ENCODE measurements around the gene EDIL3. TPM values are rescaled to one million over a fixed set of nuclear protein-coding genes. Genes with fewer than 3 reads are reported as not detected.

Gene EDIL3
- total RNA-seq, 1 experiment from 2014 or later = 0.07 TPM

DNA sequence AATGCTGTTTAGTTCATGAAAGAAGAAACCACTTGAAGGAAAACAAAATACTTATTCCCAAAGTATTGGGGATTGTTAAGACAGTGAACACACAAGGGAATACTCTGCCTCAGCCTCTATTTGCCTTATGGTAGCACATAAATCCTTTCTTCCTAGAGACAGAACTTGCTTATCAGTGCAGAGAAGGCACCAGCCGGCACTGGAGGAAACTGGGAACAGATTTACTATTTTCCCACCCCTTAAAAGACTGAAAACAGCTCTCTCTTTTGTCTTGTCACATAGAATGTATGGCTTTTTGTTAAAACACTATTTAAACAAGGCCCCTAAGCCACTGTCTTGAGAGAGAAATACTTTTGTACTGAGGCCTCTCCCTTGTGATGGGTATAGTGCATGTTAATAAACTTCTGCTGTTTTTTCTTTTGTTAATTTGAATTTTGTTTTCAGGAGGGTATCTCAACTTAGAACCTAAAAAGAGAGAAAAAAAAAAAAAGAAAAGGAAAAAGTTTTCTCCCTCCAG, 40.7 kb upstream of the EDIL3 start:
- Mint-ChIP-seq H3K9me3 (ENCODE audit: low read depth, unreplicated experiment) (no peaks in the 10 kb centered on the region), H3K4me1 (ENCODE audit: low read depth, unreplicated experiment) (no peaks in the 10 kb centered on the region), H3K4me3 (ENCODE audit: low read depth, unreplicated experiment) (no peak overlapping the region), H3K36me3 (ENCODE audit: insufficient read depth, unreplicated experiment) (no peaks in the 10 kb centered on the region), H3K27me3 (ENCODE audit: unreplicated experiment) (no peaks in the 10 kb centered on the region), H3K27ac (ENCODE audit: unreplicated experiment) (no peak overlapping the region)
- intact Hi-C loops (cut with micrococcal nuclease; ENCODE audit: unreplicated experiment) = no loop called here
- no TSS peak for BruUV-seq (replicated peaks)
- TF ChIP-seq, protein P1, sequence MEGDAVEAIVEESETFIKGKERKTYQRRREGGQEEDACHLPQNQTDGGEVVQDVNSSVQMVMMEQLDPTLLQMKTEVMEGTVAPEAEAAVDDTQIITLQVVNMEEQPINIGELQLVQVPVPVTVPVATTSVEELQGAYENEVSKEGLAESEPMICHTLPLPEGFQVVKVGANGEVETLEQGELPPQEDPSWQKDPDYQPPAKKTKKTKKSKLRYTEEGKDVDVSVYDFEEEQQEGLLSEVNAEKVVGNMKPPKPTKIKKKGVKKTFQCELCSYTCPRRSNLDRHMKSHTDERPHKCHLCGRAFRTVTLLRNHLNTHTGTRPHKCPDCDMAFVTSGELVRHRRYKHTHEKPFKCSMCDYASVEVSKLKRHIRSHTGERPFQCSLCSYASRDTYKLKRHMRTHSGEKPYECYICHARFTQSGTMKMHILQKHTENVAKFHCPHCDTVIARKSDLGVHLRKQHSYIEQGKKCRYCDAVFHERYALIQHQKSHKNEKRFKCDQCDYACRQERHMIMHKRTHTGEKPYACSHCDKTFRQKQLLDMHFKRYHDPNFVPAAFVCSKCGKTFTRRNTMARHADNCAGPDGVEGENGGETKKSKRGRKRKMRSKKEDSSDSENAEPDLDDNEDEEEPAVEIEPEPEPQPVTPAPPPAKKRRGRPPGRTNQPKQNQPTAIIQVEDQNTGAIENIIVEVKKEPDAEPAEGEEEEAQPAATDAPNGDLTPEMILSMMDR (IDR thresholded peaks at IDR 0.05; ENCODE audit: unreplicated experiment) = no peak
- DNase-seq = no peak
- CTCF ChIA-PET = no interaction called here

DNA sequence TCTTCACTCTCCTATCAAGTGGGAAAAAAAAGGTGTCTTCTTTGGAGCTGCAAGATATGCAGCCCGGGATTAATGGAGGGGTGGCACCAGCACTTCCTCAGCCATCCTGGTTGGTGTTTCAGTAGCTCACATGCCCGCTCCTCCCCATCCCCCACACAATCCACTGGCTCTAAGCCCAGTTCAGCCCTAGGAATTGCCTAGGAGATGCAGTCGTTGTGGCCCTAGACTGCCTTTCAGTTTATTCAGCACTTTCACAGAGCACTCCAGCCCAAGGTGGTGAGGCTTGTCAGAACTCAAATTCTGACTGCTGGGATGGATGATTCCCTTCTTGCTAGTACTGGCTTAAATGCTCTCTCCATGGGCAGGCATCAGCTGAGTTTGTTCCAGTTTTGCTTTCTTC, 35.1 kb upstream of the EDIL3 start:
- no TSS peak for BruUV-seq (replicated peaks)
- no peak for DNase-seq
- Mint-ChIP-seq H3K4me3 (ENCODE audit: low read depth, unreplicated experiment) (no peak overlapping the region), H3K36me3 (ENCODE audit: insufficient read depth, unreplicated experiment) (no peaks in the 10 kb centered on the region), H3K27me3 (ENCODE audit: unreplicated experiment) (no peaks in the 10 kb centered on the region), H3K9me3 (ENCODE audit: low read depth, unreplicated experiment) (peaks cover 2% of the 10 kb centered on the region), H3K4me1 (ENCODE audit: low read depth, unreplicated experiment) (no peaks in the 10 kb centered on the region), H3K27ac (ENCODE audit: unreplicated experiment) (no peak overlapping the region)
- intact Hi-C loops (cut with micrococcal nuclease; ENCODE audit: unreplicated experiment) = no loop called here
- CTCF ChIA-PET = no interaction called here
- TF ChIP-seq, protein P1 (IDR thresholded peaks at IDR 0.05; ENCODE audit: unreplicated experiment) = no peak

DNA sequence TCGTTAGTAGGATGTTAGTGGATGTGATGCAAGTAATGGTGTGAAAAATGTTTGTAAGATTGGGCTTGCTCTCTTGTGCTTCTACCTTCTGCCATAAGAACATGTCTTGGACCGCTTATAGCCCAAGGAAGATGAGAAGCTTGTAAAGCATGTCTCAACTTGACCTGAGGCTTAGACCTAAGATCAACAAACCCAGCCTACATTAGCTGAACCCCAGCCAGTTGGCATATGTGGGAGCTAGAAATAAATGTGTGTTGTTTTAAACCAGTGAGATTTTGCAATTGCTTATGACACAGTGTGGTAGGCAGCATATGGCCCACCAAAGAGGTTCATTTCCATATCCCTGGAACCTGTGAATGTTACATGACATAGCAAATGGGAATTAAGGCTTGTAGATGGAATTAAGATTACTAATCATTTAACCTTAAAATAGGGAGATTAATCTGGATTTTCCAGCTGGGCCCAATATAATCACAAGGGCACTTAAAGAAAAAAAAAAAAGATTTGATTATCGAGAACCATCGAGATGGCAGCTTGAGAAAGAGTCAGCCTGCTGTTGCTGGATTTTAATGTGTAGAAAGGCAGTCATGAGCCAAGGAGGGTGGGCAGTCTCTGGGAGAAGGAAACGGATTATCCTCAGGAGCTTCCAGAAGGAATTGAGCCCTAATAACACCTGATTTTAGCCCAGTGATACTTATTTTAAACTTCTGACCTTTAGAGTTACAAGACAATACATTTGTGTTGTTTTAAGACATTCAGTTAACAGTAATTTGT, 27.3 kb upstream of the EDIL3 start:
- Mint-ChIP-seq H3K27ac (ENCODE audit: unreplicated experiment) (no peak overlapping the region), H3K9me3 (ENCODE audit: low read depth, unreplicated experiment) (peaks cover 2% of the 10 kb centered on the region), H3K36me3 (ENCODE audit: insufficient read depth, unreplicated experiment) (no peaks in the 10 kb centered on the region), H3K4me1 (ENCODE audit: low read depth, unreplicated experiment) (no peaks in the 10 kb centered on the region), H3K4me3 (ENCODE audit: low read depth, unreplicated experiment) (no peak overlapping the region), H3K27me3 (ENCODE audit: unreplicated experiment) (no peaks in the 10 kb centered on the region)
- DNase-seq = no peak
- BruUV-seq (replicated peaks) = no TSS peak
- TF ChIP-seq, protein P1 (IDR thresholded peaks at IDR 0.05; ENCODE audit: unreplicated experiment) = no peak
- intact Hi-C loops (cut with micrococcal nuclease; ENCODE audit: unreplicated experiment) = no loop called here
- CTCF ChIA-PET = no interaction called here

DNA sequence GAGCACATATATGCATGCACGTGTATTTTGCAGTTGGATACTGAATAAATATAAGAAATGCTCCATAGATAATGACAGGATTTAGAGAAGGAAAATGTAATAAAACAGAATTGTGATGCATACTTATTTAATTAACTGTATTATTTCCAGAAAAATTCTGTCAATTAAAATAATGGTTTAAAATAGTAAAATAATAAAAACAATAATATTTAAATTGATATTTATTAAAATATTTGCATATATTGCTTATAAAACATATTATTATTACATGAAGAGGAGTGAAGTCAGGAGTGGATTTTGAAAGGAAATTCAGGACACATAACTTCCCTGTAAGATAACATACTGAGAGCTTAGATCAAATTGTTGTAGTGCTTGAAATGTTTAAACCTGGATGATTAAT, 21.4 kb upstream of the EDIL3 start:
- Mint-ChIP-seq H3K9me3 (ENCODE audit: low read depth, unreplicated experiment) (no peaks in the 10 kb centered on the region), H3K4me1 (ENCODE audit: low read depth, unreplicated experiment) (no peaks in the 10 kb centered on the region), H3K27ac (ENCODE audit: unreplicated experiment) (no peak overlapping the region), H3K27me3 (ENCODE audit: unreplicated experiment) (no peaks in the 10 kb centered on the region), H3K4me3 (ENCODE audit: low read depth, unreplicated experiment) (no peak overlapping the region), H3K36me3 (ENCODE audit: insufficient read depth, unreplicated experiment) (no peaks in the 10 kb centered on the region)
- CTCF ChIA-PET = interaction anchor here (1.7 kb wide), 1 partner anchor 12 kb away, joined by 7 read pairs; no protein-coding TSS in a partner anchor
- TF ChIP-seq, protein P1 (IDR thresholded peaks at IDR 0.05; ENCODE audit: unreplicated experiment) = no peak
- intact Hi-C loops (cut with micrococcal nuclease; ENCODE audit: unreplicated experiment) = no loop called here
- BruUV-seq (replicated peaks) = no TSS peak
- no peak for DNase-seq

Measured in Calu3 (cell line).